Ammon's horn (tissue), 1 donor: ENCODE measurements around the gene GLT1D1.

Experiments used
- DNase-seq: peaks from one replicate; pipeline ENCODE4 v3.0.0-alpha.2; 2016; ENCODE audit warnings: low spot score

The GLT1D1 gene

GRCh38 chr12:128914908-128915563 lies 61.8 kb downstream of the GLT1D1 start:
- peak; percentile 65 for DNase-seq

GRCh38 chr12:128916425-128916824 lies 63.1 kb downstream of the GLT1D1 start:
- DNase-seq, result no peak

- no peak for DNase-seq
Observed at GRCh38 chr12:128918481-128919260, 65.4 kb downstream of the GLT1D1 start.

GRCh38 chr12:128920468-128920867 lies 67.2 kb downstream of the GLT1D1 start:
- peak; percentile 82 for DNase-seq

GRCh38 chr12:128928361-128928760 lies 75.1 kb downstream of the GLT1D1 start:
- DNase-seq, result no peak

- DNase-seq, result no peak
Observed at GRCh38 chr12:128929057-128929456, 75.8 kb downstream of the GLT1D1 start.

GRCh38 chr12:128930606-128931005 lies 77.3 kb downstream of the GLT1D1 start:
- DNase-seq, result no peak

GRCh38 chr12:128932521-128932920 lies 79.2 kb downstream of the GLT1D1 start:
- no peak for DNase-seq

- no peak for DNase-seq
Observed at GRCh38 chr12:128933039-128933438, 79.8 kb downstream of the GLT1D1 start.

- no peak for DNase-seq
Observed at GRCh38 chr12:128933926-128934325, 80.6 kb downstream of the GLT1D1 start.

GRCh38 chr12:128938886-128939285 lies 85.6 kb downstream of the GLT1D1 start:
- no peak for DNase-seq

- DNase-seq, result no peak
Observed at GRCh38 chr12:128940090-128940888, 87.0 kb downstream of the GLT1D1 start.

GRCh38 chr12:128940974-128941373 lies 87.7 kb downstream of the GLT1D1 start:
- DNase-seq, result no peak

GRCh38 chr12:128942960-128943477 lies 89.7 kb downstream of the GLT1D1 start:
- no peak for DNase-seq

- no peak for DNase-seq
Observed at GRCh38 chr12:128944956-128945355, 91.7 kb downstream of the GLT1D1 start.

- no peak for DNase-seq
Observed at GRCh38 chr12:128947209-128947608, 93.9 kb downstream of the GLT1D1 start.

- DNase-seq, result no peak
Observed at GRCh38 chr12:128949086-128949485, 95.8 kb downstream of the GLT1D1 start.

- no peak for DNase-seq
Observed at GRCh38 chr12:128951448-128951847, 98.2 kb downstream of the GLT1D1 start.

- DNase-seq, result no peak
Observed at GRCh38 chr12:128956755-128957154, 103.5 kb downstream of the GLT1D1 start.

GRCh38 chr12:128959901-128960300 lies 106.6 kb downstream of the GLT1D1 start:
- DNase-seq, result no peak

- no peak for DNase-seq
Observed at GRCh38 chr12:128961308-128961902, 108.1 kb downstream of the GLT1D1 start.

- no peak for DNase-seq
Observed at GRCh38 chr12:128961957-128962356, 108.7 kb downstream of the GLT1D1 start.
